ENCODE results near the gene LIN7B. TPM values are rescaled to one million over a fixed set of nuclear protein-coding genes. Genes with fewer than 3 reads are reported as not detected.

LIN7B gene
- total RNA-seq, 1 donor from 2014 or later = 7.8 TPM

- no peaks in the 10 kb centered on the region for H3K9me3 Mint-ChIP-seq
- H3K4me1 Mint-ChIP-seq (ENCODE audit: low read depth) = peaks cover 6% of the 10 kb centered on the region
- H3K27me3 Mint-ChIP-seq (ENCODE audit: insufficient read depth) = no peaks in the 10 kb centered on the region
- no peak overlapping the region for H3K4me3 Mint-ChIP-seq
- H3K36me3 Mint-ChIP-seq (ENCODE audit: low read depth) = peaks cover 39% of the 10 kb centered on the region
- DNase-seq (ENCODE audit: low spot score) = no peak
- H3K27ac Mint-ChIP-seq = no peak overlapping the region
- intact Hi-C loops (cut with micrococcal nuclease) = no loop called here
Observed at GRCh38 chr19:49103331-49104085, 10.7 kb upstream of the LIN7B start.

- Mint-ChIP-seq H3K36me3 (ENCODE audit: low read depth) (peaks cover 41% of the 10 kb centered on the region), H3K27ac (no peak overlapping the region), H3K9me3 (no peaks in the 10 kb centered on the region), H3K4me1 (ENCODE audit: low read depth) (peaks cover 6% of the 10 kb centered on the region), H3K4me3 (no peak overlapping the region), H3K27me3 (ENCODE audit: insufficient read depth) (no peaks in the 10 kb centered on the region)
- DNase-seq (ENCODE audit: low spot score) = no peak
- intact Hi-C loops (cut with micrococcal nuclease) = no loop called here
Observed at GRCh38 chr19:49104229-49104864, 9.8 kb upstream of the LIN7B start.

GRCh38 chr19:49106648-49107135 lies 7.5 kb upstream of the LIN7B start:
- Mint-ChIP-seq H3K27me3 (ENCODE audit: insufficient read depth) (no peaks in the 10 kb centered on the region), H3K27ac (no peak overlapping the region), H3K9me3 (no peaks in the 10 kb centered on the region), H3K4me3 (no peak overlapping the region), H3K36me3 (ENCODE audit: low read depth) (peaks cover 28% of the 10 kb centered on the region), H3K4me1 (ENCODE audit: low read depth) (peaks cover 6% of the 10 kb centered on the region)
- peak; percentile 48 for DNase-seq (ENCODE audit: low spot score)
- intact Hi-C loops (cut with micrococcal nuclease) = no loop called here

- Mint-ChIP-seq H3K9me3 (no peaks in the 10 kb centered on the region), H3K27ac (no peak overlapping the region), H3K36me3 (ENCODE audit: low read depth) (peaks cover 28% of the 10 kb centered on the region), H3K4me1 (ENCODE audit: low read depth) (peaks cover 6% of the 10 kb centered on the region), H3K27me3 (ENCODE audit: insufficient read depth) (no peaks in the 10 kb centered on the region), H3K4me3 (no peak overlapping the region)
- intact Hi-C loops (cut with micrococcal nuclease) = no loop called here
- DNase-seq (ENCODE audit: low spot score) = no peak
Observed at GRCh38 chr19:49107625-49108459, 6.3 kb upstream of the LIN7B start.

GRCh38 chr19:49109051-49109450 lies 5.1 kb upstream of the LIN7B start:
- no peak overlapping the region for H3K4me3 Mint-ChIP-seq
- intact Hi-C loops (cut with micrococcal nuclease) = no loop called here
- H3K4me1 Mint-ChIP-seq (ENCODE audit: low read depth) = peaks cover 15% of the 10 kb centered on the region
- DNase-seq (ENCODE audit: low spot score) = no peak
- H3K36me3 Mint-ChIP-seq (ENCODE audit: low read depth) = peaks cover 28% of the 10 kb centered on the region
- H3K9me3 Mint-ChIP-seq = no peaks in the 10 kb centered on the region
- no peaks in the 10 kb centered on the region for H3K27me3 Mint-ChIP-seq (ENCODE audit: insufficient read depth)
- H3K27ac Mint-ChIP-seq = peak overlapping the region; percentile 62

GRCh38 chr19:49109569-49110233 lies 4.5 kb upstream of the LIN7B start:
- H3K4me3 Mint-ChIP-seq = no peak overlapping the region
- H3K27ac Mint-ChIP-seq = no peak overlapping the region
- peaks cover 15% of the 10 kb centered on the region for H3K4me1 Mint-ChIP-seq (ENCODE audit: low read depth)
- intact Hi-C loops (cut with micrococcal nuclease) = loop anchor here (10.0 kb wide), 2 partner anchors 385 to 475 kb away; partner anchors contain the start of gene DBP
- no peaks in the 10 kb centered on the region for H3K27me3 Mint-ChIP-seq (ENCODE audit: insufficient read depth)
- no peak for DNase-seq (ENCODE audit: low spot score)
- H3K9me3 Mint-ChIP-seq = no peaks in the 10 kb centered on the region
- peaks cover 27% of the 10 kb centered on the region for H3K36me3 Mint-ChIP-seq (ENCODE audit: low read depth)

- Mint-ChIP-seq H3K9me3 (no peaks in the 10 kb centered on the region), H3K36me3 (ENCODE audit: low read depth) (peaks cover 21% of the 10 kb centered on the region), H3K4me1 (ENCODE audit: low read depth) (peaks cover 15% of the 10 kb centered on the region), H3K27ac (no peak overlapping the region), H3K4me3 (no peak overlapping the region), H3K27me3 (ENCODE audit: insufficient read depth) (no peaks in the 10 kb centered on the region)
- DNase-seq (ENCODE audit: low spot score) = no peak
- intact Hi-C loops (cut with micrococcal nuclease) = loop anchor here (10.0 kb wide), 2 partner anchors 386 to 476 kb away; partner anchors contain the start of gene DBP
Observed at GRCh38 chr19:49110567-49110966, 3.6 kb upstream of the LIN7B start.

- H3K4me3 Mint-ChIP-seq = no peak overlapping the region
- DNase-seq (ENCODE audit: low spot score) = no peak
- peaks cover 18% of the 10 kb centered on the region for H3K4me1 Mint-ChIP-seq (ENCODE audit: low read depth)
- H3K27me3 Mint-ChIP-seq (ENCODE audit: insufficient read depth) = peaks cover 2% of the 10 kb centered on the region
- no peak overlapping the region for H3K27ac Mint-ChIP-seq
- no peaks in the 10 kb centered on the region for H3K9me3 Mint-ChIP-seq
- intact Hi-C loops (cut with micrococcal nuclease) = loop anchor here (10.0 kb wide), 2 partner anchors 387 to 477 kb away; partner anchors contain the start of gene DBP
- peaks cover 21% of the 10 kb centered on the region for H3K36me3 Mint-ChIP-seq (ENCODE audit: low read depth)
Observed at GRCh38 chr19:49111218-49111998, 2.8 kb upstream of the LIN7B start.

- peaks cover 2% of the 10 kb centered on the region for H3K27me3 Mint-ChIP-seq (ENCODE audit: insufficient read depth)
- no peaks in the 10 kb centered on the region for H3K36me3 Mint-ChIP-seq (ENCODE audit: low read depth)
- peak; percentile 42 for DNase-seq (ENCODE audit: low spot score)
- H3K4me1 Mint-ChIP-seq (ENCODE audit: low read depth) = peaks cover 32% of the 10 kb centered on the region
- H3K9me3 Mint-ChIP-seq = no peaks in the 10 kb centered on the region
- peak overlapping the region; percentile 75 for H3K4me3 Mint-ChIP-seq
- intact Hi-C loops (cut with micrococcal nuclease) = loop anchor here (1.0 to 10.0 kb wide), 4 partner anchors 14 to 480 kb away; partner anchors contain the start of genes DBP and SNRNP70
- H3K27ac Mint-ChIP-seq = no peak overlapping the region
Observed at GRCh38 chr19:49114630-49115363, 627 bp downstream of the LIN7B start.

- H3K4me1 Mint-ChIP-seq (ENCODE audit: low read depth) = peaks cover 38% of the 10 kb centered on the region
- intact Hi-C loops (cut with micrococcal nuclease) = loop anchor here (10.0 kb wide), 2 partner anchors 392 to 482 kb away; partner anchors contain the start of gene DBP
- DNase-seq (ENCODE audit: low spot score) = no peak
- peak overlapping the region; percentile 86 for H3K4me3 Mint-ChIP-seq
- H3K27me3 Mint-ChIP-seq (ENCODE audit: insufficient read depth) = peaks cover 11% of the 10 kb centered on the region
- no peaks in the 10 kb centered on the region for H3K9me3 Mint-ChIP-seq
- H3K27ac Mint-ChIP-seq = peak overlapping the region; percentile 3
- no peaks in the 10 kb centered on the region for H3K36me3 Mint-ChIP-seq (ENCODE audit: low read depth)
Observed at GRCh38 chr19:49116544-49116943, 2.4 kb downstream of the LIN7B start.

Measured in activated T-helper 1 cell treated with anti-CD3 and anti-CD28 coated beads, Interleukin-12 subunit alpha, Interleukin-12 subunit beta, Interleukin-2, Interleukin-4 antibody, amounts not matched to agents 30 ng/mL and 10 ng/mL and 1 ng/mL, durations not matched to agents 14 hours and 24 hours and 36 hours (primary cell).